EL (cell line): ENCODE data around the gene JPH4.
"Not testable (repeated sequence)": the region's sequence is repeated elsewhere in the genome, so short reads cannot be mapped to it uniquely, and the experiment has no call there.

Experiments
- DNase-seq: peaks from one replicate; pipeline ENCODE4 v3.0.0-alpha.2; 2016

JPH4 gene

DNA sequence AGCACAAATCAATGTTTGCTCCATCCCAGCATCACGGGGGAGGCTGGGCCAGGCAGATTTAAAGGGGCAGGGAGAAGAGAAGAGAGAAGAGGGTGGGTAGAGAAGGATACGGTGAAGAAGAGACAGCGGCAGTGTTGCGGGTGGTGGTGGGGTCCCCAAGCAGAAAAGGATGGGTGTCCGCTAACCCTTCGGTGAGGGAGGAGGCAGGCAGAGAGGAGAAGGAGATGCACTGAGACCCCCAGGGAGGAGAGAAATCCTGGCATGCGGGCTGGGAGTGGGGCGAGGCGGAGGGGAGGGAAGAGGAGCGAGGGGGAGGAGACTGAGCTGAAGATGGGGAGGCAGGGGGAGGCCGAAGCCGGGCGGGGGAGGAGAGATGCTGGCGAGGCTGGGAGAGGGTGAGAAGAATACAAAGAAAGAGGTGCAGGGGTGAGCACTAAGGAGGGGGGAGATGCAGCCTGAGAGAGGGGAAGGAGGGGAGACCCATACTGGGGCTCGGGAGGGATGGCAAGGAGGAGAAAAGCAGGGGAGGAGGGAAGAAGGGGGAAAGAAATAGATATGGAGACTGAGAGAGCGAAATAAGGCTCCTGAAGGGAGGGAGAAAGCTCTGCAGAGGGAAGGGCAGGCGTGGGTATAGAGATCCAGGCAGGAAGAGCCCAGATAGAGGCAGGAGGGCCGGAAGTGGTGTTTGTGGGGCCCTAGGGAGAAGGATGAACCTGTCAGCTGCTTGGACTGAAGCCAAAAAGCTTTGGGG is at the start of gene JPH4:
Gene JPH4, minus strand, starts transcription at position 231 of the 751 bp plus-strand sequence. CDS start 1,337 bp downstream, outside the sequence.
- peak; percentile 31 for DNase-seq

DNA sequence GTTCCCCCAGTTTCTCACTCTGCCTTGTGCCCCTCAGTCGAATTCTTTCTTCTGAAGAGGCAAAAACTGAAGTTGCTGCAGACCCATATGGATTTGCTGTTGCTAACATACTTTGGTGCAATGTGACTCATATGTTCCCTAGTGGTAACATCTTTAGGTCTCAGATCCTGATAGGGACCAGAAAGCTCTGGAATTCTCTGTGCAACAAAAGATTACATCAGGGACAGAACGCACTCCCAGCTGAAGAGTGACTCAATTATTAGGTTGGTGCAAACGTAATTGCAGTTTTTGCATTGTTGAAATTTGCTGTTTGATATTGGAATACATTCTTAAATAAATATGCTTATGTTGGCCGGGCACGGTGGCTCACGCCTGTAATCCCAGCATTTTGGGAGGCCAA is 49.4 kb upstream of the JPH4 start:
- DNase-seq = no peak

DNA sequence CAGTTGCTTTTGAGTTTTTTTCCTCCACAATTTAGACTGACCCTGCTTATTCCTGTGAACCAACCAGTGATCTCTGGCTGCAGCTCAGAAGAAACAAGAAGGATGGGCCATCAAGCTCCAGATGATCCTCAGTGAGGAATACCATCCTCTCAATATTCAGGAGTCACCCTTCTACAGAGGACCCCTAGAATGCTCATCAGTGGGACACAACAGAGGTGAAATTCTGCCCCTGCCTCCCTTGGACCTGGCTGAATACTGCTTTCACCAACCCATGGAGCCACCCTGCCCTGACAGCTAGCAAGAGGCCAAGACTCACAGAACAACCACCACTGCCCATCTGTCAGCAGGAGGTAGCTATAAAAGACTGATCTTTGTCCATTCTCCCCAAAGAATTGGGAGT is 48.4 kb upstream of the JPH4 start:
- DNase-seq = no peak

DNA sequence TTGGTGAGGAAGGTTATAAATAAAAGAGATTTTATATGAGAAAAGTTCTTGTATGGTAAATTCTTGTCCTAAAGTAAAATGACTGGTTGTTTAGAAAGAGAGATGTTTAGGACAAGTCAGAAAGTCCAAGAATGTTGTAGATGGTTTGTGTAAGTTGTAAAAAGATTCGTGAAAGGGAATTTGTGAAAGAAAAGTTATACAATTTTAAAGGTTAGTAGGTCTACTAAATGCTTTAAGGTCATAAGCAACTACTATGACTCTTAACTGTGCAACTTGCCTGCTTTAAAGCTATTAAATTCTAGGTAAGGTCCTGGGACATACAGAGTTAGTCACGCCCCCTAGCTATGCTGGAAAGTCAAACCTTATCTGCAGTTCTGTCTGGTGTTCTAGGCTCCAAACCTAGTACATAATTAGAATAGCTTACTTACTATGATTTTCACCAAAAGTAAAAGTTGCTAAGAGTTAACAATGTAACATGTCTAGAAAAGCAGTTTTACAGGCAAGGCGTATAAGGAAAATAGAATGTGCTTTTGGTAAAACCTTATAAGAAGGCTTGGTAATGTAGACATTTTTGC is 46.3 kb upstream of the JPH4 start:
- no peak for DNase-seq

DNA sequence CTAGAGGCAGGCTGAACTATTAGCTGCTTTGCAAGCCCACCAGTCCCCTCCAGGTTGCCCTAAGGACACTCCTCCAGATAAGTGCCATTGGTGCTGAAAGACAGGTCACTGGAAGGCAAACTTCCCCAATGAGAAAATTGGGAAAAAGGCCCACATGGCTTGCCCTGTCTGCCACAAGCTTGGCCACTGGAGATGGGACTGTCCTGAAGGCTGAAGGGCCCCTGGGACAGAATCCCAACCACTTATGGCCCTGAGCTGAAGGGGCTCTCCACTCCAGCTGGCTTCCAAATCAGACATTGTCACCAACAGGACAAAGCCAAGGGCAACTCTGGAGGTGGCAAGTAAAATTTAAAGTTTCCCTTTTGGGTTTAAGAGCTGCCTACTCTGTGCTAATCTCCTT is 45.4 kb upstream of the JPH4 start:
- no peak for DNase-seq

DNA sequence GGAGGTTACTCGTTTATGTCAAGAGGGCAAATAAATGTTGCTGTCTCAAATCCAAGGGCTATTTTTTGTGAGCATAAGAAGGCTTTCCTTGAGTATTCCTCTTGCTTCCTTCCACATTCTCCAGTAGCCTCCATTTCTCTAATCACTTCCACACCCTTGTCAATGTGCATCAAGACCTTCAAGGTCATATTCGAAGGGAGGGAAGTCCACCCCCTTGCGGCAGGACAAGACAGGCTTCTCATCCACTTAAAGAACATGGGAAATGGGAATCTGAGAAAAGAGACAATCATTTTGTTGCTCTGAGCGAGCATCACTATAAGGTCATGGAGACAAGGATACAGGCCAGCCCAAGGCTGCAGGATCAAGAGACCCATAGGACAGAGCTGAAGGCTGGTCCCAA is 44.4 kb upstream of the JPH4 start:
- DNase-seq = no peak

DNA sequence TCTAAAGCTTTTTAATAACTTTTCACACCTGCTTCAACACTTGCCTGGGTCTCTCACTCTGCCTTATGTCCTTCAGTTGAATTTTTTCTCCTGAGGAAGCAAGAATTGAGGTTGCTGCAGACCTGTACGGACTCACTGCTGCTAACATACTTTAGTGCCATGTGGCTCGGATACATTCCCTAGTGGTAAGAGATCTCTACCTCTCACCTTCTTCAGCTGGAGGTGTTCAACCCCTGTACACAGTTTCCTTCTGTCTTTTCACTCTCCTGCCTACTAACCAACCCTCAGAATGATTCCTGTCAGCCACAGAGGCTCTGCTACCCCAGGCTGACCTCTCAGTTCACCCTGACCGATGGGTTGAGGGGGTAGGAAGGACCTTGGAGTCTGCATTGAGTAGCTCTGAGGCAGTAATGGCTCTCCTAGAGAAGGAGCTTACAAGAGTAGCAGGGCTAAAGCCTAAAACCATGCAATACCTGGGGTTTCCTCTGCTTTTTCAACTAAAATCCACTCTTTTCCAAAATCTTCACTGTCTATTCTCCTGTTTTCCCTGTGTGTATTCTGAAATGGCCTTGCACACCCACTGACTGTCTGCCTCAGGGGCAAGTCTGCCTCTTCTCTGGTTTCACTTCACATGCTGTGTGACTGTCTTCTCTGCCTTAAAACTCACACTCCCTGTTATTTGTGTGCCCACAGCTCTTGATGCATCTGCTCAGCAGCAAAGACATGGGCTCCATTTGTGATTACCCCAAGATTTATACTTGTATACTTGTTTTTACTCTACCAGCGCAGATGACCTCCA is 43.5 kb upstream of the JPH4 start:
- DNase-seq = no peak

DNA sequence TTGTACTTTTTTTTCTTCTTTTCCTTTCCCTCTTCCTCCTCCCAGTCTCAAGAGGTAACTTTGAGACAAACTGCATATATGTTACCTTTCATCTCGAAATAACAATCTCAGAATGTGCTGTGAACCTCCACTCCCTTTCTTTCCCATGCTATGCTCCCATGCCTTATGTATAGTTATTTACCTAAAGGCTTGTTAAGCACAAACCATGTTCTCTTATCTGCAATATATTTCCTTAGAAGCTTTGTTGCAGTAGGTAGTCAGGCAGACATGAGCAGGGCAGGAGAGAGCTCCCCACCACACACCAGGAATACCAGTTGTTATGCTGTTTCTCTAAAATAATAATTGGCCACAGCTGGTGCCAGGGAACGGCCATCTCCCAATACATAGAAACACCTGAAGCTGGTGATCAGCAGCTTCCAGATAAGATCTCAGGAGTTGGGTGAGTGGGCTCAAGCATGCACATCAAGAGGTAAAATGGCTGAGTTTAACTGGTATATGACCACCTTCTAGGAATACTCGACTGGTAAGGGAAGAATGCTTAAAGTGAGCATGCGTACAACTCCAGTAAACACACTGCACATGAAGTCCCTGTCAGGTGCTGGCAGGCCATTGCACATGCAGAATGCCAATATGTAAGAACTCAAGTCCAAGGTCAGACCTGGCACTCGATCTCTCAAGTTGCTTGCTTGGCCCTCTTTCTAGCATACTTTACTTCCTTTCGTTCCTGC is 42.8 kb upstream of the JPH4 start:
- DNase-seq = no peak

DNA sequence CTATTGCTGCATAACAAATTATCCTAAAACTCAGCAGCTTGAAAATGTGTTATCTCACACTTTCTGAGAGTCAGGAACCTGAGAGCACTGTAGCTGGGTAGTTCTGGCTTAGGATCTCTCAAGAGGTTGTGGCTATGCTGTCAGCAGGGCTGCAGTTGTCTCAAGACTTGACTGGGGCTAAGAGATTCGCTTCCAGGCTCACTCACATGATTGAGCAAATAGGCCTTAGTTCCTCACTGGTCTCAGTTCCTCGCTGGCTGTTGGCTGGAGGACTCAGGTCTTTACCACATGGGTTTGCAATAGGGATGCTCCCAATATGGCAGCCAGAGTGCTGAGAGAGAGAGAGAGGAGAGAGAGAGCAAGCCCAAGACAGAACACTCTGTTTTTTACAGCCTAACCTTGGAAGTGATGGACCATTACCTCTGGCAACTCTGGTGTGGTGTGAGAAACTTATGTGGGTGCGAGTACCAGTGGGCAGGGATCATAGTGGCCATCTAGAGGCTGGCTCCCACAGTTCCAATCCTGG is 41.6 kb upstream of the JPH4 start:
- DNase-seq = no peak

DNA sequence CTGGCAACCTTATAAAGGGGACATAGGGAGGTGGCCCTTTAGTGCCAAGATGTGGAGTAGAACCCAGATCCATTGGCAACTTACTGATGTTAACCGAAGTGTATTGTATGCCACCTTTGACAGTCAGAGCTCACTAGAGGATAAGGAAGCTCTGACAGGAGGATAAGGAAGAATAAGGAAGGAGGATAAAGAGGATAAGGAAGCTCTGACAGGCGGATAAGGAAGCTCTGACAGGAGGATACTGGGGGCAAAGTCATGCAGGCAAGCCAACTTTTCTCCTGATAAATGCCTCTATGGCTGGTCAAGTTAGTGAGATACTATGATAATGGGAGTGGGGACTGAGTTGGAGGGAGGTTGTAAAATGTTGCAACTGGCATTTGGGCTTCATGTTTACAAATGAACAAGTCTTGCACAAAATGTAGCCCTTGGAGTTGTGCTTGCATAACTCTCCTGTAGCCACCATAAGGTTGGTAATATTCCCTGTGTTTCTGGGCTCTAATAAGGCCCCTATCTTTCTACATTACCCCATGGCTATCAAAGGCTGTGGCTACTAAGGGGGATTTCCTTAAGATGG is 39.9 kb upstream of the JPH4 start:
- no peak for DNase-seq

DNA sequence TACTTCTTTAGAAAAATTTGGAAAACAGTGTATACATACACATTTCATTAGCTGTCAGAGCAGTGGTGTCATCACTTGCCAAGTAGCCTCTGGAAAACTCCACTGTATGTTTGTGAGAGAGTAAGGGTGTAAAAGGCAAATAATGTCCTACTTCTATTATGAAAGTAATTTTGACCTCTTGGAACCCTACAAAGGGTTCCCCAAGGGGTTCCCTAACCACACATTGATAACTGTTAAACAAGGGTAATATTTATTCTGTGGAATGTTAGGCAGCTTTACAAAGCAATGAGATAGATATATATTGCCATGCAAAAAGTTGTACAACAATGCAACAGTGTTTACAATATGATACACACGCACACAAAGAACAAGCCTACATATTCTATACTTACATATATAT is 38.9 kb upstream of the JPH4 start:
- no peak for DNase-seq

DNA sequence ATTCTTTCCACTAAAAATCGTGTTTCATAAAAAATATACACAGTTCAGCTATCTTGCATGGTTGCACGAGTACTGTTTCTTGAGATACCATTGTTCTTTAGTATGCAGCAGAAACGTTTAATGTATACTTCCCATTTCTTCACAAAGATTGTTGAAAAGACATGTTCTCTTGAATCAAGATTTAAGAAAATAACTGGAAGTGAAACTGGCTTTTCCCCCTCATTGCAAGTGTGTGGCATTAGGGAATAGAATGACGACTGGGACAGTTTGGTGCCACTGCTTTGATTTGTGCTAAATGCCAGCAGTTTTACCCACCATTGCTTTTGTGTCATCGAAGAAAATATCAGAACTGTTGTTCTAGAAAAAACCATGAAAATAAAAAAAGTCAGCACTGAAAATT is 37.3 kb upstream of the JPH4 start:
- no peak for DNase-seq

DNA sequence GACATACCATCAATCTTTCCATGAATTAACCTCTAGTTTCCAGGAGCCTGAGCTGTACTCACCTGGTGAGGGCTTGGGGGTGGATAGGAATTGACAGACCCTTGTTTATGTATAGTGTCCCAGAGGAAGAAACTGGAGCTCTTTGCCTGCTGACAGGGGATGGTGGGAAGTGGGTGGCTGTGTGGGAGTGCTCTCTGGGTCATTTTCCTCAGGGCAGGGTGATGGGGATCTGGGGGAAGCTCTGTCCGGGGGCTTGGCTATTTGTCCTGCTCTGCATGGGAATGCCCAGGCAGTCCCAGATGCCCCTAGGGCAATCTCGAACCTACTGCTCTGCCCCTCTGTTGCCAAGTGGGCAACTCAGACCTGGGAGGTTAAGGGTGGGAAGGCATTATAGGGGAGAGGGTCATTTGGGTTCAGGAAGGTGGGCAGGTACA is 35.8 kb upstream of the JPH4 start:
- DNase-seq = no peak

DNA sequence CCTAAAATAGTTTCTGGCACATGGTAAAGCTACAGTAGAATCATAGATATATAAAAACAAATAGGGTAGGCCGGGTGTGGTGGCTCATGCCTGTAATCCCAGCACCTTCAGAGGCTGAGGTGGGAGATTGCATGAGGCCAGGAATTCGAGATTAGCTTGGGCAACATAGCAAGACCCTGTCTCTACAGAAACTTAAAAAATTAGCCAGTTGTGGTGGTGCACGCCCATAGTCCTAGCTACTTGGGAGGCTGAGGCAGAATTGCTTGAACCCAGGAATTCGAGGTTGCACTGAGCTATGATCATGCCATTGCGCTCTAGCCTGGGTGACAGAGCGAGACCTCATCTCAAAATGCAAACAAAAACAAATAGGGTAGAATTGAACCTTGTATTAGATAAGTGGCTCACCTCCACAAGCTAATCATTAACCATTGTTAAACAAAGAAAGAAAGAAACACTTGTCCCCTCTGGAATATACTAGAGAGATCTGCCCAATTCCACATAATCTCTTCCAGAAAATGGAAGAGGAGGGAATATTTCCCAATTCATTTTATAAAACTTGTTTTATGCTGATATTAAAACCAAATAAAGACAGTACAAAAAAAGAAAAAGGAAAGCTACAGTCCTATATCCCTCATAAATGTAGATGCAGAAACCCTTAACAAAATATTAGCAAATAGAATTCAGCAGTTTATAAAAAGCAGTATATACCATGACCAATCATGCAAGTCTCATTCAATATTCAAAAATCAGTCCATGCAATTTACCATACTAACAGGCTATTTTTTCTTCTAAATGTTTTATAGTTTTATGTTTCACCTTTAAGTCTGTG is 34.9 kb upstream of the JPH4 start:
- no peak for DNase-seq

DNA sequence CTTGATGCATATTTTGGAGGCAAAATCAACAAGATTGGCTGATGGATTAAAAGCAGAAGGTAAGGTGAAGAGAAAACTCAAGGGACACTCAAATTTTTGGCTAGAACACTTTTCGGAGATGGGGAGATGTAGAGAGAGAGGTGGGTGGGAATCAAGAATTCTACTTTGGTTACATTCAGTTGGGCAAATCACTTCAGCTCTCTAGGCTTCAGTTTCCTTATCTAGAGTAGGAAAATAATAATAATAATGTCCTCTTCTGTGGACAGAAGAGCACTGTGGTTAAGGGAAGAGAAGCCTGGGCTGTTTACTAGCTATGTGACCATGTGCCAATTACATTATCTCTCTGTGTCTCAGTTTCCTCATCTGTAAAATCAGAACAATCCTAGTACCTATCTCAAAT is 34.2 kb upstream of the JPH4 start:
- no peak for DNase-seq

DNA sequence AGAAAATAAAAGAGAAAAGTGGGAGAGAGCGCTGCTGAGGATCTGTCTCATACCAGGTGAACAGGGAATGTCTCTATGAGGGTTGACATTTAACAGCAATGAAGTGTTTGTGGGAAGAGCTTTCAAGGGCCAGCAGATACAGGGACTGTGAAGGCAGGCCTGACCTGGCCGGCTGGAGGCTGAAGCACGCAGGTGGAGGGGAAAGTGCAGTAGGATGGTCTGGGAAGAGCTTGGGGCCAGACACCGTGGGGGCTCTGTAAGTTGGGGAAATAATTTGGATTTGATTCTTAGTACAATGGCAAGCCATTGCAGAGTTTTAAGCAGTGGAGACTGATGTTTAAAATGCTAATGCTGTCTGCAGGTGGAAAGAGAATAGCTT is 33.8 kb upstream of the JPH4 start:
- no peak for DNase-seq

DNA sequence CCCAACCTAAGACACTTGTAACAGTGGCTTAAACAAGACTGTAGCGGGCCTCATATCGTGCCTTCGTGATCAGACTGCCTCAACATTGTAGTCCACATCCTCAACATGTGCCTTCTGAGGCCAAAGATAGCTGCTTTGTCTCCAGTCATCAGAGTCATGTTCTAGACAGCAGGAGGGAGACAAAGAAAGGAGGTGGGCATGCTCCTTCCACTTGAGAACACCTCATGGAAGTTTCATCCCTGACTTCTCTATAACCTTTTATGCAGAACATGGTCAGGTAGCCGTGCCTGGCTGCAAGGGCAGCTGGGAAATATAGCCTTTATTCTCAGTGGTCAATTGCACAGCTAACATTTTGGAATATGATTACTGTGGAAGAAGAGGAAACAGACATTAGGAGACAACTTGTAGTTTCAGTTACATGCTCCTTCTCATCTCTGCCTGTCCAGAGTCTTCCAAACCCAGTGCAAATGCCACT is 32.3 kb upstream of the JPH4 start:
- no peak for DNase-seq

DNA sequence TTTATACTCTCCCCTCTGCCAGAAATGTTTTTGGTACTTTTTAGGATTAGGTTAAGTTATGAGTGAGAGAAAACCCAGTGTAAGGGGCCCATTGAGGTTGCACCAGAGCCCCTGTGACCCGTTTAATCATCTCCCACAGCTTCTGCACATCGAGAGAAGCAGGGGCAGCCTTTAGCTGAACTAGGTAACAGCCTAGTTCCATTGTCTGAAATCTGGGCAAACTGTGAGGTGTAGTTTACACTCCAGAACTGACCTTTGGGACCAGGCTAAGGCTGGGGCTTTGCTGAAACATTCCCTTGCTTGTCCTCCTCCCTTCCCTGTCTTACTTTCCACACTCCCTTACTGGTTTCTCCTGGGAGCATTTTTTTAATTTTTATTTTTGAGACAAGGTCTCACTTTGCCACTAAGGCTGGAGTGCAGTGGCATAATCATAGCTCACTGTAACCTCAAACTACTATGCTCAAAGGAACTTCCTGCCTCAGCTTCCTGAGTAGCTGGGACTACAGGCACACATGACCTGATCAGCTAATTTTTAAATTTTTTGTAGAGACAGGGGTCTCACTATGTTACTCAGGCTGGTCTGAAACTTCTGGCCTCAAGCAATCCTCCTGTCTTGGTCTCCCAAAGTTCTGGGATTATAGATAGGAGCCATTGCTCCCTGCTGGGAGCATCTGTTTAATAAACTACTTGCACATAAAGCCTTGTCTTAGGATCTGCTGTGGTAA is 31.7 kb upstream of the JPH4 start:
- no peak for DNase-seq

DNA sequence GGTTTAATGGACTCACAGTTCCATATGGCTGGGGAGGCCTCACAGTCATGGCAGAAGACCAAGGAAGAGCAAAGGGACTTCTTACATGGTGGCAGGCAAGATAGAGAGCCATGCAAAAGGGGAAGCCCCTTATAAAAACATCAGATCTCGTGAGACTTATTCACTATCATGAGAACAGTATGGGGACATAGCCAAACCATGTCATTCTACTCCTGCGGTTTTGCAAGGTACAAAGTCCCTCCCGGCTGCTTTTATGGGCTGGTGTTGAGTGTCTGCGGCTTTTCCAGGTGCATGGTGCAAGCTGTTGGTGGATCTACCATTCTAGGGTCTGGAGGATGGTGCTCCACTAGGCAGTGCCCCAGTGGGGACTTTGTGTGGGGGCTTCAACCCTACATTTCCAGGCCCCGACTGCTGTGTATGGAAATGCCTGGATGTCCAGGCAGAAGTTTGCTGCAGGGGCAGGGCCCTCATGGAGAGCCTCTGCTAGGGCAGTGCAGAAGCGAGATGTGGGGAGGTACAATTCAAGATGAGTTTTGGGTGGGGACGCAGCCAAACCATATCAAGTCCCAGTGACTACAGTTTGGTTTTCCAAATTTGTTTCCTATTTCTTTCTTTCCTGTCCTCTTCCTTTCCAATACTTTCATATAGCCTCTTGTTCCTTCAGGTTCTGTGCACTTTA is 31.0 kb upstream of the JPH4 start:
- not testable (repeated sequence) for DNase-seq

DNA sequence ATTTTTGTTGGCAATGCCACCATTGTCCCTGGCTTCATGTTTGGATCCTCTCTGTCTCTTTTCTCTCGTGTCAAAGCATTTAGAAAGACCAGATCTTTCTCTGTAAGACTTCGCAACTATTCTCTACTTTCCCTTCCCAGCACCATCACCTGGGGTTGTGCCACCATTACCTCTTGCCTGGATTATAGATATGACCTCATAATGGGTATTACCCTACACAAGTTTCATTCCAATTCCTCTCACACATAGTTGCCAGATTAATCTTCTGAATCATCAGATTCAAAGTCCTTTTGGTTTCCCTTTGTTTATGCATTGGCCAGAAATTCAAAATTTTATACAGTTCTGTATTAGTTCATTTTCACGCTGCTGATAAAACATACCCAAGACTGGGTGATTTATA is 30.4 kb upstream of the JPH4 start:
- DNase-seq = no peak
